Measurements from ENCODE around the gene MYL3.

- TF ChIP-seq CTCF (conservative IDR thresholded peaks at IDR 0.05; ENCODE audit: low read depth in 2 of 2) (no peak), POLR2AphosphoS5 (IDR thresholded peaks at IDR 0.05; ENCODE audit: low read depth) (no peak)
Observed at GRCh38 chr3:46821553-46821952, 41.7 kb downstream of the MYL3 start.
